Neuronal stem cell (in vitro differentiated cells): ENCODE results near the gene ING4.

Source experiments
- DNase-seq: peaks from one replicate; pipeline ENCODE4 v3.0.0-alpha.2; 2013; ENCODE audit warnings: low spot score
- H2AFZ ChIP-seq: one replicate; pipeline ENCODE4 v1.6.1; 2013; ENCODE audit warnings: mild to moderate bottlenecking, low read length, inconsistent platforms
- H2AK5ac ChIP-seq: 2 replicates; pipeline ENCODE4 v1.6.1; 2013; ENCODE audit warnings: low read depth, mild to moderate bottlenecking, inconsistent platforms, low read length, moderate library complexity, mixed read lengths
- H2BK120ac ChIP-seq: 2 replicates; pipeline ENCODE4 v1.6.1; 2013; ENCODE audit warnings: low read depth, mild to moderate bottlenecking, inconsistent platforms, low read length, moderate library complexity, mixed read lengths
- H2BK12ac ChIP-seq: one replicate; pipeline ENCODE4 v1.6.1; 2013; ENCODE audit warnings: low read length, inconsistent platforms
- H2BK15ac ChIP-seq: 2 replicates; pipeline ENCODE4 v1.6.1; 2013; ENCODE audit warnings: mild to moderate bottlenecking, low read length, inconsistent platforms, mixed read lengths
- H2BK5ac ChIP-seq: one replicate; pipeline ENCODE4 v1.6.1; 2013; ENCODE audit warnings: inconsistent platforms, mild to moderate bottlenecking, low read length, moderate library complexity
- H3K14ac ChIP-seq: one replicate; pipeline ENCODE4 v1.6.1; 2013; ENCODE audit warnings: low read length, inconsistent platforms
- H3K18ac ChIP-seq: 2 replicates; pipeline ENCODE4 v1.6.1; 2013; ENCODE audit warnings: low read length, inconsistent platforms
- H3K23ac ChIP-seq: 2 replicates; pipeline ENCODE4 v1.6.1; 2013; ENCODE audit warnings: low read depth, mild to moderate bottlenecking, mixed read lengths, low read length, inconsistent platforms; ENCODE audit not compliant: poor library complexity
- H3K27ac ChIP-seq: replicated peaks from 3 replicates; pipeline ENCODE4 v1.5.1; 2013; ENCODE audit warnings: low read length, inconsistent platforms
- H3K27me3 ChIP-seq, 3 experiments: 2 replicates each; pipeline ENCODE4 v1.6.1; 2013; ENCODE audit warnings: low read length in 3 of 3, mild to moderate bottlenecking in 2 of 3, inconsistent platforms in 1 of 3, low read depth in 1 of 3, mixed read lengths in 1 of 3, moderate library complexity in 1 of 3; ENCODE audit not compliant: control insufficient read depth in 3 of 3, insufficient read depth in 3 of 3
- H3K36me3 ChIP-seq, 2 donors: replicated peaks in 1 of 2; 2 replicates each; pipeline ENCODE4 v1.6.1; 2013; ENCODE audit warnings: low read length in 2 of 2; ENCODE audit not compliant: control insufficient read depth in 2 of 2, insufficient read depth in 2 of 2
- H3K4ac ChIP-seq: 2 replicates; pipeline ENCODE4 v1.6.1; 2013; ENCODE audit warnings: inconsistent platforms, mild to moderate bottlenecking, low read length, moderate library complexity
- H3K4me1 ChIP-seq, 2 donors: 1 replicate in 1 of 2; 2 replicates in 1 of 2; pipeline ENCODE4 v1.6.1; 2013; ENCODE audit warnings: low read length in 2 of 2, low read depth in 1 of 2; ENCODE audit not compliant: control insufficient read depth in 2 of 2, insufficient read depth in 1 of 2
- H3K4me2 ChIP-seq: one replicate; pipeline ENCODE4 v1.6.1; 2013; ENCODE audit warnings: mild to moderate bottlenecking, low read length, inconsistent platforms; ENCODE audit not compliant: insufficient read depth, poor library complexity, severe bottlenecking
- H3K4me3 ChIP-seq, 2 donors: 2 replicates each; pipeline ENCODE4 v1.5.1; 2013; ENCODE audit warnings: low read length in 2 of 2, mild to moderate bottlenecking in 2 of 2, inconsistent platforms in 1 of 2, moderate library complexity in 1 of 2
- H3K79me1 ChIP-seq: one replicate; pipeline ENCODE4 v1.6.1; 2013; ENCODE audit warnings: low read depth, mild to moderate bottlenecking, inconsistent platforms, low read length, moderate library complexity
- H3K9ac ChIP-seq: one replicate; pipeline ENCODE4 v1.6.1; 2013; ENCODE audit warnings: mild to moderate bottlenecking, low read depth, low read length, inconsistent platforms; ENCODE audit not compliant: poor library complexity
- H3K9me3 ChIP-seq, 2 donors: replicated peaks in 1 of 2; 2 replicates each; pipeline versions ENCODE3 to v1.6.1; 2013; ENCODE audit warnings: low read length in 2 of 2, mild to moderate bottlenecking in 2 of 2, inconsistent platforms in 1 of 2, low read depth in 1 of 2, mixed read lengths in 1 of 2, moderate library complexity in 1 of 2; ENCODE audit not compliant: control insufficient read depth in 2 of 2, insufficient read depth in 1 of 2
- H4K8ac ChIP-seq: one replicate; pipeline ENCODE4 v1.6.1; 2013; ENCODE audit warnings: low read depth, mild to moderate bottlenecking, inconsistent platforms, low read length, moderate library complexity
- H4K91ac ChIP-seq: one replicate; pipeline ENCODE4 v1.6.1; 2013; ENCODE audit warnings: low read length, low read depth, mild to moderate bottlenecking, inconsistent platforms; ENCODE audit not compliant: poor library complexity
- WGBS, 2 donors: extraction: QIAGEN DNeasy Blood & Tissue Kit; methylation state at CpG; one replicate each; pipeline ENCODE4 v1.1.7; 2013; ENCODE audit warnings: missing lambda C conversion rate in 2 of 2, mixed read lengths in 1 of 2; ENCODE audit not compliant: insufficient read length in 2 of 2, insufficient replicate concordance in 1 of 2; ENCODE audit errors: extremely low coverage in 2 of 2; 5-methylcytosine and 5-hydroxymethylcytosine counted together

The ING4 gene

GRCh38 chr12:6638305-6638704 is 24.6 kb downstream of the ING4 start:
- Histone ChIP-seq H3K18ac (no peak overlapping the region), H3K9ac (no peak overlapping the region), H3K14ac (no peak overlapping the region), H3K4me3 (peak overlapping the region in 1 of 2 donors; percentile 55), H3K27me3 (no peaks in the 10 kb centered on the region), H3K23ac (no peak overlapping the region), H3K36me3 (no peaks in the 10 kb centered on the region), H4K91ac (no peak overlapping the region), H4K8ac (no peak overlapping the region), H2BK5ac (no peak overlapping the region), H2BK12ac (no peak overlapping the region), H3K79me1 (peaks cover 2% of the 10 kb centered on the region), H3K4ac (peak overlapping the region; percentile 10), H2AFZ (peak overlapping the region; percentile 28), H3K4me2 (no peak overlapping the region), H2BK15ac (no peak overlapping the region), H3K4me1 (peaks cover 0 to 8% of the 10 kb centered on the region in 2 donors), H3K9me3 (peaks cover under 1 to 8% of the 10 kb centered on the region in 2 donors), H3K27ac (no peak overlapping the region), H2AK5ac (peak overlapping the region; percentile 10), H2BK120ac (no peak overlapping the region)
- WGBS, 2 donors = no CpG with 5 or more reads among the region's 9 CpGs
- no peak for DNase-seq

DNA sequence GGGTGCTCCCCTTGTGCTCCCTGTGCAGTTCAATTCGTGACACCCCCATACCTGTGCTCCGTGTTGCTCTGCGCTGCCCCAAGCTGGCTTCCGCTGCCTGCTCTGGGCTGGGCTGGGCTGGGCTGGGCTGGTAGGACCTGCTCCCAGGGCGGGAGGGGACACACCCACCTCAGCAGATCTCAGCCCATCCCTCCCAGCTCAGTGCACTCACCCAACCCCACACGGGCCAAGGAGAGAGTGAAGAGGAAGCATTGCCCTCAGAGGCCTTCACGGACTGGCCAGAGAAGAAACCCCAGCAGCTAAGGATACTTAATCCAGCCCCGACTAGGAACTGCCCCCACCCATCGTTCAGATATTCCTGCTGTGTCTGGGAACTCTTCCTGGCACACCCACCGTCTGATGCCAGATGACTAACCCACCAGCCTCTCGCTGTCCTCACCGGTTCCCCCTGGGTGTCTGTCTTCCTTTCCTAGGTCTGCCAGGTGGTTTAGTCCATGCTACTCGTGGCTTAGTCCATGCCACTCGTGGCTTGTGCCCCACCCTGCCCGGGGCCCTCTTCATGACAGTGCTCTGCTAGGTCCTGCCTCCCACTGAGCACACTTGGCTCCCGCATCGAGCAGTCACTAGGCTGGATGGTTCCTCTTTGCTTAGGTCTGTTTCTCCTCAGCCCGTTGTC is 26.9 kb downstream of the ING4 start, which contains the start of gene LPAR5:
Gene LPAR5, minus strand, starts transcription at position 104 of the 676 bp plus-strand sequence. CDS start 14,711 bp downstream, outside the sequence.
- H2BK5ac ChIP-seq = no peak within 1 kb of the TSS
- H3K79me1 ChIP-seq = peaks cover 2% of the 10 kb centered on the region
- H4K91ac ChIP-seq = no peak within 1 kb of the TSS
- no peaks in the 10 kb centered on the region for H3K27me3 ChIP-seq
- H3K23ac ChIP-seq = no peak within 1 kb of the TSS
- no peak within 1 kb of the TSS for H3K27ac ChIP-seq
- DNase-seq = no peak
- peak within 1 kb of the TSS; percentile 88 for H2AFZ ChIP-seq
- no peak within 1 kb of the TSS for H3K4me2 ChIP-seq
- no peak within 1 kb of the TSS for H4K8ac ChIP-seq
- no peak within 1 kb of the TSS for H2BK120ac ChIP-seq
- H2BK12ac ChIP-seq = peak within 1 kb of the TSS; percentile 65
- no peak within 1 kb of the TSS for H3K4me3 ChIP-seq
- H3K4me1 ChIP-seq = peaks cover 7 to 20% of the 10 kb centered on the region in 2 donors
- peak within 1 kb of the TSS; percentile 44 for H2BK15ac ChIP-seq
- no CpG with 5 or more reads among the region's 18 CpGs for WGBS, 2 donors
- no peak within 1 kb of the TSS for H2AK5ac ChIP-seq
- H3K9me3 ChIP-seq = no peaks in the 10 kb centered on the region
- H3K14ac ChIP-seq = no peak within 1 kb of the TSS
- H3K9ac ChIP-seq = no peak within 1 kb of the TSS
- H3K36me3 ChIP-seq = no peaks in the 10 kb centered on the region
- no peak within 1 kb of the TSS for H3K4ac ChIP-seq
- peak within 1 kb of the TSS; percentile 55 for H3K18ac ChIP-seq

GRCh38 chr12:6635375-6635855 is 27.5 kb downstream of the ING4 start:
- Histone ChIP-seq H2AFZ (peak overlapping the region; percentile 88), H2AK5ac (no peak overlapping the region), H3K27ac (no peak overlapping the region), H2BK12ac (peak overlapping the region; percentile 36), H3K27me3 (no peaks in the 10 kb centered on the region), H2BK15ac (peak overlapping the region; percentile 44), H3K18ac (peak overlapping the region; percentile 55), H2BK5ac (no peak overlapping the region), H4K8ac (no peak overlapping the region), H3K23ac (no peak overlapping the region), H3K4me3 (no peak overlapping the region), H3K9ac (no peak overlapping the region), H3K4ac (no peak overlapping the region), H3K36me3 (no peaks in the 10 kb centered on the region), H3K14ac (no peak overlapping the region), H4K91ac (no peak overlapping the region), H3K4me2 (no peak overlapping the region), H3K79me1 (peaks cover 2% of the 10 kb centered on the region), H3K9me3 (no peaks in the 10 kb centered on the region), H2BK120ac (no peak overlapping the region), H3K4me1 (peaks cover 7 to 20% of the 10 kb centered on the region in 2 donors)
- no CpG with 5 or more reads among the region's 5 CpGs for WGBS, 2 donors
- DNase-seq = no peak

- no peak overlapping the region for H4K91ac ChIP-seq
- WGBS, 2 donors = no CpG with 5 or more reads among the region's 21 CpGs
- no peak overlapping the region for H2BK12ac ChIP-seq
- H3K23ac ChIP-seq = no peak overlapping the region
- H2BK15ac ChIP-seq = no peak overlapping the region
- DNase-seq = no peak
- H3K14ac ChIP-seq = no peak overlapping the region
- H3K4me2 ChIP-seq = no peak overlapping the region
- no peak overlapping the region for H3K27ac ChIP-seq
- H3K79me1 ChIP-seq = no peaks in the 10 kb centered on the region
- no peak overlapping the region for H3K4ac ChIP-seq
- H4K8ac ChIP-seq = no peak overlapping the region
- H3K4me3 ChIP-seq = no peak overlapping the region
- no peak overlapping the region for H3K9ac ChIP-seq
- no peaks in the 10 kb centered on the region for H3K27me3 ChIP-seq
- H2BK5ac ChIP-seq = no peak overlapping the region
- no peak overlapping the region for H2BK120ac ChIP-seq
- no peaks in the 10 kb centered on the region for H3K36me3 ChIP-seq
- H3K4me1 ChIP-seq = peaks cover 7 to 20% of the 10 kb centered on the region in 2 donors
- H3K18ac ChIP-seq = peak overlapping the region; percentile 51
- peak overlapping the region; percentile 85 for H2AFZ ChIP-seq
- H3K9me3 ChIP-seq = no peaks in the 10 kb centered on the region
- H2AK5ac ChIP-seq = no peak overlapping the region
Measured at GRCh38 chr12:6632026-6632983, 30.6 kb downstream of the ING4 start.
